ENCODE measurements around the gene MAB21L4.

The MAB21L4 gene

GRCh38 chr2:240922982-240923537 is 27.1 kb upstream of the MAB21L4 start:
- DNase-seq: no peak

- DNase-seq: no peak
These were observed 26.5 kb upstream of the MAB21L4 start for GRCh38 chr2:240922245-240922981.

DNA sequence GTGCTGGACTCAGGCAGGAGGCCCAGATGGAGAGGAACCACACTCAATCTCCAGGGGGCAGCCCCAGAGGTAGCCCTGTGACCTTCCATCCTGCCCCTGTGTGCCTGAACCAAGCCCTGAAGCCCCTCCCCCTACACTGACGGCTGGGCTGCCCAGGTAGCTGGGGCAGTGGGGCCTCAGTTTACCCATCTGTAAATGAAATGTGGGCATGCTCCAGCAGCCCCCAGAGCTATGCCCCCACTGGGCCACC is 26.0 kb upstream of the MAB21L4 start:
- DNase-seq: no peak

- DNase-seq: peak; percentile 37
These were observed 25.5 kb upstream of the MAB21L4 start for GRCh38 chr2:240921311-240921994.

DNA sequence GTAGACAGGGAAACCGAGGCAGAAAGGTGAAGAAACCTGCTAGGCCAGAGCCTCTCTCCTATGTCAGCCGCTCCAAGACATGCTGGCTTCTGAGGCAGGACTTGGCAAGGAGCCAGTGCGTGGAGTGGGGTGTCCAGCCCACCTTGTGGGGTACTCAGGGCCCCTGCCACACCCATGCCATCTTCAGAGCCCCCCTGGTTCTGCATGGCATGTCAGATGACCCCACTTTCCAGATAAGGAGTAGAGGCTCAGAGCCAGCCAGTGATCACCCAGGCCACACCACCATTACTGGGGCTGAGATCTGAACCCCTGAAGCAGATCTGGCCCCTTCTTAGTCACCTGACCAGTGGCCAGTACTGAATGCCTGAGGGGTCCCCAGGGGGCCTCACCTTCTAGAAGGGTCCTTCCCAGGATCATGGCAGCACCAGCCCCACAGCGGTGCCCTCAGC is 24.9 kb upstream of the MAB21L4 start:
- DNase-seq: no peak

DNA sequence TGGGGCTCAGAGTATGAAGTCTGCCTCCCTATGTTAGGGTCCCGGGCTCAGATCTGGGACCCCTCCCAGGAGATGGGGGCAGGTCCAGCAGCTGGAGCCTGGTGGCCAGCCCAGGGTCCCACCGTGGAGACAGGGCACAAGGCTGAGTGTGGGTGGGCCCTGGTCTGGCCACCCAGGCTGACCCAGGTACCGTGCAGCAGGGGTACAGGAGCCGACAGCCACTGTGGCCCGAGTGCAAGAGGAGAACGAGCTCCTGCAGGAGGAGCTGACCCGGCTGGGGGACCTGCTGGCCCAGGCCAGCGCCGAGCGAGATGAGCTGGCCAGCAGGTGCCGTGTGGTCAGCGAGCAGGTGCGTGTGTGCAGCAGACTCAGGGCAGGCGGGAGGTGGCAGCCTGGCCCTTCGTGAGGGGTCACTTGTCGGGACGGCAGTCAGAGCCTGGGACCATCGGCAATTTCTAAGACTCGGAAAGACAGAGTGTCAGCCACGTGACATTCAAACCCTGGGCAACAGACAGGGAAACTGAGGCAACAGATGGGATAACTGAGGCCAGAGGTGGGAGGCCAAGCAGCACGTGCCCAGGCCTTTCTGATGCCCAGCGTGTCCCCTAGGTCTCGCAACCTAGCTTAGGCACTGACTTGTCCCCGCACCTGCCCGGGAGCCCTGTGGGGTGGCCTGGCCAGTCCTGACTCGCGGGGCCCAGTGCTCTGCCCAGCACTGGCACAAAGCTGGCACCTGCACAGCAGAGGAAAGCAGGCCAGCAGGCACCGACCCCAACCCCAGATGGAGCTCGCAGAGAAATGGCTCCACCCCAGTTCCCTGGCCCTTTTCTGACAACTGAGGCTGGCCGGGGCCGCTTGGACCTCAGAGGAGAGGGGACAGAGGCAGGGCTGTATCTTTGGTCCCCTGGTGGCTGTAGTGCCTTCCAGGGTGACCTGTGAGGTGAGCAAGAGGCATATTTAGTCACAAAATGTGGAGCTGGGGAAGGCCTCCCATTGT is 24.1 kb upstream of the MAB21L4 start:
- no peak for DNase-seq

GRCh38 chr2:240919161-240919781 is 23.3 kb upstream of the MAB21L4 start:
- no peak for DNase-seq

- no peak for DNase-seq
These were observed 22.5 kb upstream of the MAB21L4 start for GRCh38 chr2:240918258-240919091.

GRCh38 chr2:240917684-240918257 is 21.8 kb upstream of the MAB21L4 start:
- DNase-seq: no peak

GRCh38 chr2:240917009-240917683 is 21.2 kb upstream of the MAB21L4 start:
- DNase-seq: no peak

DNA sequence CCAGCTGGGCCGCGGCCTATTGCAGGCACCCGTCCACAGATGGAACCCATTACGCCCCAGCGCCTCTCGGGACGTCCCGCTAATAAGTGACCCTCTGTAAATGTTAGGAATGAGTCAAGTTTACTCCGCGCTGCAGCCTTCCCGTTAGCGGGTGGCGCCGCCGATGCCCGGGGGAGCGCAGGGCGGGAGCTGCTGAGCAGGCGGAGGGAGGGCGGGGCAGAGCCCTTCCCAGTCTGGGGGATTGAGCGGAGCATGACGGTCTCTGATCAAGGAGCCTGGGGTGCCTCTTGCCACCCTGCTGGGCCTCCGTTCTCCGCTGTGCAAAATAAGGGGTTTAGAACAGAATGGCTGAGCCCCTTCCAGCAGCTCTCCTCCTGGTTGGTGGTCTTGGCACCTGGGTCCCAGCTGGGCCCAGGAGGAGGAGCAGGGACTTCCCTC is 20.6 kb upstream of the MAB21L4 start:
- DNase-seq: peak; percentile 51

DNA sequence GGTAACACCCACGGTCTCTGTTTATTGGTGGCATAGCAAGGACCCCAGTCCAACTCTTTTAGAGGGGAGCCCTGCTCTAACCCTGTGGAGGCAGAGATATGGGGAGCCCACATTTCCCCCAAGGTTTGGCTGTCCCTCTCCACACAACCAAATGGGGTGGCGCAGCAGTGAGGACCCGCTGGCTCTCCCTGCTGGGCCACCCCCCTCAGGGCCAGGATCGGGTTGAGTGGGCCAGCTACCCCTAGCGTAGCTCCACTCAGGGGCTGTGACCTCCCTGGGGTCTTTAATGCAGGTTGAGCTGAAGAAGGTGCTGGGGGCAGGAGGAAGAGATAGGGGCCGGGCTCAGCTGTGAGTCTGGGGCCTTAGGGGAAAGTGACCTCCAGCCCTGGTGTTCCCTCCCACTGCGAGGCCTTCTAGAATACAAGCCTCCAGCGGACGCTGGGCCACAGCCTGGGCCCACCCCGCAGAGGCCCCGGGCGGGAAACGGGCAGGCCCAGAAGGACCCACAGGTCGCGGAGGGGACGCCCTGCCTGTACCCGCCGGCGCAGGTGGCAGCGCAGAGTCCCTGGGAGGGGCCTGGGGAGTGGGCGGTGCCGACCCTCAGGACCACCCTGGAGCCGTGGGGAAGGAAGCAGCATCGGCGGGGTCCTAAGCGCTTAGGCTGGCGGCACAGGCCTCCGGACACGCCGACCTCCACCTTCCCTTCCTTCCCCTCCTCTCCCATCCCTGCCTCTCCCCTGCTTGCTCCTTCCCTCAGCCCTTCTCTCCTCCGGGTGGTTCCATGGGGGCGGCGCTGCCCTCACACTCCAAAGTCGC is 19.8 kb upstream of the MAB21L4 start:
- no peak for DNase-seq

- DNase-seq: no peak
These were observed 18.9 kb upstream of the MAB21L4 start for GRCh38 chr2:240914645-240915525.

- DNase-seq: no peak
These were observed 18.1 kb upstream of the MAB21L4 start for GRCh38 chr2:240913810-240914644.

DNA sequence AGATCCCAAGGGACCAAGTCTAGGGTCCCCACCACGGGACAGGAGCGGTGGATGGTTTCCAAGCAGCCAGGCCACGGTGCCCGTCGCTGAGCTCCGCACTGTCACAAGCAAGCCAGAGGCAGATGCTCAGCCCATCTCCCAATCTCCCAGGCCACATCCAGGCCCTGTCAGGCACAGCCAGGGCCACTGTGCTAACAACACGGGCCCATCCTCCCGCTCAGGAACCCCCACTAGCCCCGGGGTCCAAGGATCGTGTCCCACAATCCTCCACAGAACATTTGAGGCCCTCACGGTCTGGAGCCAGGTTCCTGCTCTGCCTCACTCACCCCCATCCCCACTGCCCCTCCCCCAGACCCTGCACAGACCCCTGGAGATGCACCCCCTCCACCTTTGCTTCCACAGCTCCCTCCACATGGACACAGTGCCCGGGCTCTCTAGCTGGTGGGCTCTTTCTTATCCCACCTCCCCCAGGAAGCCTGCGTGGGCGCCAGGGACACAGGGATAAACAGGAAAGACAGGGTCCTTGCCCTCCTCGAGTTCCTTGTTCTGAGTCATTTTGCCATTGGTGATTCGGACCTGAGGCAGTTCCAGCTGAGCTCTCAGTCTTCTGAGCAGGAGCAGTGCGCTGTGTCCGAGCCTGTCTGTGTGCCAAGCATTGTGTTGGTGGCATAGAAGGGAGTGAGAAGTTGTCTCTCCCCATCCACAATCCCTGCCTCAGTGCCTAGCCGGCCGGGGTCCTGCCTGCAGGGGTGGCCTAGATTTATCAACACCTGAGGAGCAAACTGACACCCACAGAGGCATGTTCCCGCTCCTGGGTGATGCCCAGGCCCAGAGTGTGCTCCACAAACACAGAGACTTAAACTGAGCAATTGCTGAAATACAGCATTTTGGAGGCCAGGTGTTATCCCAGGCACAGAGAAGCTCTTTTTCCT is 17.2 kb upstream of the MAB21L4 start:
- no peak for DNase-seq

- DNase-seq: no peak
These were observed 15.8 kb upstream of the MAB21L4 start for GRCh38 chr2:240911641-240912265.
